GM12801 (cell line): ENCODE measurements around the gene CTNNA3.

Experiments
- TF ChIP-seq, protein P1 (sequence below): IDR thresholded peaks from one replicate; pipeline ENCODE4 v1.5.1; 2011; ENCODE audit warnings: control low read depth; ENCODE audit not compliant: insufficient read length; ENCODE audit errors: extremely low read depth

The CTNNA3 gene

DNA sequence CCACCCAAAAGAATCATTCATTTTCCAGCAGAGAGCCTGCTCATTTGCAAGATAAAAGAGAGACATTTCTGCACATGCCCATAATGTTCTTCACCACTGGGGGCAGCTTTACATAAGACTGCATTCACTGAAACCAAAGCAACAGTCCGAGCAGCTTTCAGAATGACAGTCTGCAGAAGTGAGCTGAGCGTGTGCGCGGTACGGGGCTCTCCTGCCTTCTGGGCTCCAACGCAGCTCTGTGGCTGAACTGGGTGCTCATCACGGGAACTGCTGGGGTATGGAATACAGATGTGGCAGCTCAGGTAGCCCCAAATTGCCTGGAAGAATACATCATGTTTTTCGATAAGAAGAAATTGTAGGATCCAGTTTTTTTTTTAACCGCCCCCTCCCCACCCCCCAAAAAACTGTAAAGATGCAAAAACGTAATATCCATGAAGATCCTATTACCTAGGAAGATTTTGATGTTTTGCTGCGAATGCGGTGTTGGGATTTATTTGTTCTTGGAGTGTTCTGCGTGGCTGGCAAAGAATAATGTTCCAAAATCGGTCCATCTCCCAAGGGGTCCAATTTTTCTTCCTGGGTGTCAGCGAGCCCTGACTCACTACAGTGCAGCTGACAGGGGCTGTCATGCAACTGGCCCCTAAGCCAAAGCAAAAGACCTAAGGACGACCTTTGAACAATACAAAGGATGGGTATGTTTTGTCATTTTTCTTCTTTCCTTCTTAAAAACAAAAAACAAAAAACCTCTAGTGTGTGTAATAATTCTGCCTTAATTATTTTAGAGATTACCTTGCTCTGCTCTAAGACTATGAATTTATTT, 769.9 kb downstream of the CTNNA3 start, which contains the start of gene LRRTM3:
Gene LRRTM3, plus strand, starts transcription at position 141 of the 820 bp plus-strand sequence.
- TF ChIP-seq, protein P1, sequence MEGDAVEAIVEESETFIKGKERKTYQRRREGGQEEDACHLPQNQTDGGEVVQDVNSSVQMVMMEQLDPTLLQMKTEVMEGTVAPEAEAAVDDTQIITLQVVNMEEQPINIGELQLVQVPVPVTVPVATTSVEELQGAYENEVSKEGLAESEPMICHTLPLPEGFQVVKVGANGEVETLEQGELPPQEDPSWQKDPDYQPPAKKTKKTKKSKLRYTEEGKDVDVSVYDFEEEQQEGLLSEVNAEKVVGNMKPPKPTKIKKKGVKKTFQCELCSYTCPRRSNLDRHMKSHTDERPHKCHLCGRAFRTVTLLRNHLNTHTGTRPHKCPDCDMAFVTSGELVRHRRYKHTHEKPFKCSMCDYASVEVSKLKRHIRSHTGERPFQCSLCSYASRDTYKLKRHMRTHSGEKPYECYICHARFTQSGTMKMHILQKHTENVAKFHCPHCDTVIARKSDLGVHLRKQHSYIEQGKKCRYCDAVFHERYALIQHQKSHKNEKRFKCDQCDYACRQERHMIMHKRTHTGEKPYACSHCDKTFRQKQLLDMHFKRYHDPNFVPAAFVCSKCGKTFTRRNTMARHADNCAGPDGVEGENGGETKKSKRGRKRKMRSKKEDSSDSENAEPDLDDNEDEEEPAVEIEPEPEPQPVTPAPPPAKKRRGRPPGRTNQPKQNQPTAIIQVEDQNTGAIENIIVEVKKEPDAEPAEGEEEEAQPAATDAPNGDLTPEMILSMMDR, result no peak

DNA sequence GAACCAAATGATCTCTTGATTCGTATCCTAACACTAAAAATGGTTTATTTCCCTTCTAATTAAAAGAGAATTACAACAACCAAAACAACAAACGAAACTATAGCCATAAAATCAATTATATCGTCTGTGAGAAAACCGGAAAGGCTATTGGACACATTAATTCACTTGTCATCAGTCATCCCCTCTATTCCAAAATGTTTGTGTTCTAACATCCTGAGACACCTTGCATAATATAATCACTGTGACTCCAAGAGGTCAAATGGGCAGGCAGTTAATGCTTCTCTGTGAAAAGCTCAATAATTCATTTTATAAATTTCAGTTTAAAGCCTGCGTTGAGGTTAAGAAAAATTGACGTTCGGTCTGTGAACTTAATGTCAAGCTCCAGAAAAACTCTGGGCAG, 770.6 kb downstream of the CTNNA3 start:
- TF ChIP-seq, protein P1, result no peak

DNA sequence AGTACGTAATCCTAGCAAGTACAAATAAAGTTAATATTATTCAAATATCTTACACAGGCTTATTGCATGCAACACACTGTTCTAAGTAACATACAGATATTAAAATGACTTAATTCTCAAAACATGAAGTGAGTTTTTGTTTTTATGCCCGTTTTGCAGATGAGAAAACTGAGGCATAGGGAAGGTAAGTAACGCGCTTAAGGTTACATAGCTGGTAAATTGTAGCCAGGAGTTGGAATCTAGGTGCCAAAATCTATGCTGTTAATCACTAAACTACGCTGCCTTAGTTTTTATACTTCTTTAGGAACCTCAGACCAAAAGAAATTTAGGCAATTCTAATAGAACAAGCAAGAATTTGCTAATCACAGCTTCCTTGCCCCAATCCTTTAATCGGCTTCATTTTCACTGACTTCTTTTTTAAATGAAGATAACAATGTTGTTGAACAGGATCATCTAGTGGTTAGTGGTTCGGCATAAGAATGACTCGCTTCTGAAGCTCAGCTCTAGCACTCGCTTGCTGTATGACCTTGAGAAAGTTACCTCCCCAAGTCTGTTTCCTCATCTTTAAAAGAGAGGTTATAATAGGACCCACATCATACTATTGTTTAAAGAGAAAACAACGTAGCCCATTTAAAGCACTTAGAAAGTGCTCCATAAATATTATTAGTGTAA, 771.2 kb downstream of the CTNNA3 start:
- TF ChIP-seq, protein P1, result no peak

DNA sequence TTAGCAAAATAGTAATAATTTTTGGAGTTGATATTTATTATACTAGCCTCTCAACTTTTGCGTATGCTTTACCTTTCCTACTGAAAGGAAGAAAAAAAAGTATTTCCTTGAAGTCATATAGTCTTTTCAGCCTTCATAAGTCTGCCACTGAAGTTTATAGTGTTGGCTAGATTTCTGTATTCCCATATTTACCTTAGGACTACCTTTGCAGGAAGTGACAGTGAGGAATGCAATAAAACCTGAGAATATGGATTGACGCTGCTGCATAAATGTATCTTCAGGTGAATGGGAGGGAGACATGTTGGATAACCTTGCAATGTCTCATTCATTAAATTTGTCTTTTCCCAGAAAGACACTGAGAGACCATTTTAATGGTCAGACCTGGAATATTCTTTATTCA, 776.7 kb downstream of the CTNNA3 start:
- TF ChIP-seq, protein P1, result no peak

DNA sequence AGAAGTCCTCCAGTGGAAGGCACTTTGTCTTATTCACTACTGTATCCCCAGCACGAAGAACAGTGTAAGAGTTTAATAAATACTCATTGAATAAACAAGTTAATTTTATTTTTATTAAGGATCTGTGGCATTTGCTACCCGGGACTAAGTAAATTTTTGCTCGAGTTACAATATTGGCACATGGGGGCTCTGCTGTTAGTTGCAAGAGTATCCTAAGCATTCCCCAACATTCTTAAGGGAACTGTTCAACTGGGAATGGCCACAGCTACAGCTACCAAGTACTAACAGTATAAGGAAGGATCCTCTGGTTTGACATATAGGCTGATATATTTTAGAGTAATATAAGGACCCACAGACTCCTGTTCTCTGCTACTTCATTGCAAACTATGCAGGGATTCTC, 778.9 kb downstream of the CTNNA3 start:
- TF ChIP-seq, protein P1, result no peak

DNA sequence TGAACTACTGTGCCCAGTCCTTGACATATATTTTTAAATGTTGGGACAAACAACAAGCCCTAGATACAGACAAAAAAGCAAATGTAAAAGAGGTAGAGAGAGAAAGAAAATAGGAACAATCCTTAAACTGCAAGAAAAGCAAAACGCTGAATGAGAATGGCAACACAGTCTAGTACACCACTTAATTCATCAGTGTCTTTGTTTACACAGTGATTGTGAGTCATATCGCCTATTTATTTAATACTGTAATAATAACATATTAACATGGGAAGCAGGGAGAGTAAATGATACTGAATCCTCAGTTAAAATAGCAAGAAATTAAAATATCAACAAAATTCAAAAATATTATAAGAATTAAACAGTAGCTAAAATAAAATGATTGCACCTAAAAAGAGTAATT, 780.0 kb downstream of the CTNNA3 start:
- TF ChIP-seq, protein P1, result no peak

DNA sequence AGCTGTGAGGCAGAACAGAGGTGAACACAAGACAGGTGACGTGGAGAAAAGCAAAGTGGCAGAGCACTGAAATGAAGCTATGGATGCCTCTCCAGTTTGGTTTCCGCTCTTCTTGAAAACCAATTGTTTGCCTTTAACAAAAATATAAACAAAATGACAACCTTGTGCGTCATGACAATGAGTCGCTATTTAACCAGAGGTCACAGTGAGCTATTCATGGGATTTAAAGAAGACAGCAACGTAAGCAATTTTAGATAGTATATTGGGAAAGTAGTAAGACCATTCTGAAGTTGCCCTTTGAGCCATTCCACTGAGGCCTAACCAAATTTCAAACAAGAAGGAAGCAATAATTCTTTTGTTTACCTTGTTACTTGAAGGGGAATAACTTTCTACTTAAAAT, 785.3 kb downstream of the CTNNA3 start:
- TF ChIP-seq, protein P1, result no peak
